Measurements from ENCODE around the gene RNF13.
"Not testable (repeated sequence)": the region's sequence is repeated elsewhere in the genome, so short reads cannot be mapped to it uniquely, and the experiment has no call there.

RNF13 gene

GRCh38 chr3:149844091-149844490 is 31.1 kb downstream of the RNF13 start:
- no peak for DNase-seq

- no peak for DNase-seq
These were observed 32.7 kb downstream of the RNF13 start for GRCh38 chr3:149845570-149846244.

- DNase-seq: no peak
These were observed 35.2 kb downstream of the RNF13 start for GRCh38 chr3:149848238-149848637.

- no peak for DNase-seq
These were observed 35.7 kb downstream of the RNF13 start for GRCh38 chr3:149848688-149849087.

- DNase-seq: no peak
These were observed 38.0 kb downstream of the RNF13 start for GRCh38 chr3:149850787-149851584.

GRCh38 chr3:149858911-149859310 is 45.9 kb downstream of the RNF13 start:
- DNase-seq: no peak

GRCh38 chr3:149860881-149861280 is 47.9 kb downstream of the RNF13 start:
- no peak for DNase-seq

- no peak for DNase-seq
These were observed 54.5 kb downstream of the RNF13 start for GRCh38 chr3:149867563-149867962.

- no peak for DNase-seq
These were observed 58.8 kb downstream of the RNF13 start for GRCh38 chr3:149871855-149872254.

GRCh38 chr3:149872589-149872988 is 59.6 kb downstream of the RNF13 start:
- DNase-seq: no peak

GRCh38 chr3:149877668-149878067 is 64.7 kb downstream of the RNF13 start:
- DNase-seq: no peak

GRCh38 chr3:149879872-149880271 is 66.9 kb downstream of the RNF13 start:
- peak; percentile 19 to 45 for DNase-seq

- DNase-seq: no peak
These were observed 68.9 kb downstream of the RNF13 start for GRCh38 chr3:149881879-149882278.

GRCh38 chr3:149883134-149883533 is 70.1 kb downstream of the RNF13 start:
- DNase-seq: no peak

- not testable (repeated sequence) for DNase-seq
These were observed 70.8 kb downstream of the RNF13 start for GRCh38 chr3:149883860-149884259.

- not testable (repeated sequence) for DNase-seq
These were observed 71.8 kb downstream of the RNF13 start for GRCh38 chr3:149884848-149885247.

- no peak for DNase-seq
These were observed 73.9 kb downstream of the RNF13 start for GRCh38 chr3:149886957-149887356.

GRCh38 chr3:149891621-149892020 is 78.6 kb downstream of the RNF13 start:
- DNase-seq: no peak

- no peak for DNase-seq
These were observed 79.4 kb downstream of the RNF13 start for GRCh38 chr3:149892371-149892770.

GRCh38 chr3:149894205-149894604 is 81.2 kb downstream of the RNF13 start:
- DNase-seq: no peak

- no peak for DNase-seq
These were observed 82.3 kb downstream of the RNF13 start for GRCh38 chr3:149895339-149895738.

GRCh38 chr3:149895769-149896168 is 82.8 kb downstream of the RNF13 start:
- no peak for DNase-seq

GRCh38 chr3:149898771-149899170 is 85.8 kb downstream of the RNF13 start:
- DNase-seq: no peak

- no peak for DNase-seq
These were observed 87.3 kb downstream of the RNF13 start for GRCh38 chr3:149900322-149900721.

All from activated CD4-positive, alpha-beta T cell treated with anti-CD3 and anti-CD28 coated beads, Interleukin-2, amount 50 U/mL, for 48 hours (primary cell).